Testis (tissue), 3 donors: Measurements from ENCODE around the gene ZMIZ1. TPM values are rescaled to one million over a fixed set of nuclear protein-coding genes. Genes with fewer than 3 reads are reported as not detected.

Source experiments
- DNase-seq: peaks from one replicate; pipeline ENCODE4 v3.0.0-alpha.2; 2019
- H3K27ac ChIP-seq, 2 donors: fragments of 200-600 bp; sonication (generic); one replicate each; pipeline ENCODE4 v1.5.1; 2019
- H3K27me3 ChIP-seq: fragments of 200-600 bp; sonication (generic); one replicate; pipeline ENCODE4 v1.5.1; 2019
- H3K36me3 ChIP-seq: fragments of 200-600 bp; sonication (generic); one replicate; pipeline ENCODE4 v1.5.1; 2017; ENCODE audit warnings: low read depth; ENCODE audit errors: missing control alignments
- H3K4me1 ChIP-seq: fragments of 200-600 bp; sonication (generic); one replicate; pipeline ENCODE4 v1.5.1; 2019
- H3K4me3 ChIP-seq, 2 donors: fragments of 200-600 bp; sonication (generic); one replicate each; pipeline ENCODE4 v1.5.1; 2017 to 2019
- H3K9me3 ChIP-seq: fragments of 200-600 bp; sonication (generic); one replicate; pipeline ENCODE4 v1.5.1; 2017
- CTCF ChIP-seq, 3 experiments: fragments of 450-650 bp in 2 of 3; fragments of 200-600 bp in 1 of 3; sonication (generic) in 1 of 3; IDR thresholded peaks; one replicate each; pipeline ENCODE4 v1.5.1; 2016 to 2019; ENCODE audit warnings: antibody characterized with exemption in 3 of 3, mild to moderate bottlenecking in 2 of 3, moderate library complexity in 1 of 3
- POLR2A ChIP-seq: fragments of 450-650 bp; IDR thresholded peaks from one replicate; pipeline ENCODE4 v1.6.1; 2017; ENCODE audit warnings: antibody characterized with exemption, mild to moderate bottlenecking, moderate library complexity
- WGBS, 2 donors: methylation state at CpG; one replicate each; pipeline ENCODE4 v1.1.5; 2018; 5-methylcytosine and 5-hydroxymethylcytosine counted together
- intact Hi-C: fragments of 100-400 bp; cut with DNase I; formaldehyde crosslinking; loops from one replicate; pipeline ENCODE4 v1.15.1; 2023; ENCODE audit warnings: low total_unique reads
- polyA plus RNA-seq: library from polyadenylated mRNA; stranded (reverse); fragments of 350-450 nt; fragmentation: Illumina TruSeq; extraction: RNeasy Lipid Tissue Mini Kit (QIAGEN cat#74804); gene quantifications from one replicate; pipeline ENCODE4 v1.2.3, GENCODE V29; 2014; ENCODE audit warnings: low read depth, low replicate concordance; ENCODE audit not compliant: insufficient read depth
- total RNA-seq, 2 donors: library from RNA; depleted of rRNA; stranded (reverse); fragments of >200 nt; gene quantifications; one replicate each; pipeline ENCODE4 v1.2.3, GENCODE V29; 2016

Gene ZMIZ1
- total and polyA plus RNA-seq, 3 donors from 2014 or later = 15.2 to 22.0 (median 18.8) TPM

GRCh38 chr10:79082631-79083596 lies 14.1 kb downstream of the ZMIZ1 start:
- H3K9me3 ChIP-seq = no peaks in the 10 kb centered on the region
- peaks cover 42% of the 10 kb centered on the region for H3K4me1 ChIP-seq
- no peak for DNase-seq
- TF ChIP-seq POLR2A = no peak
- TF ChIP-seq CTCF (IDR thresholded peaks at IDR 0.05) = no peak
- intact Hi-C loops = no loop called here
- H3K4me3 ChIP-seq = no peak overlapping the region
- H3K36me3 ChIP-seq = no peaks in the 10 kb centered on the region
- no peaks in the 10 kb centered on the region for H3K27me3 ChIP-seq
- 75 to 76% methylated on average over 7 to 8 of the region's 8 CpGs for WGBS, 2 donors
- peak overlapping the region in 1 of 2 donors; percentile 53 for H3K27ac ChIP-seq

DNA sequence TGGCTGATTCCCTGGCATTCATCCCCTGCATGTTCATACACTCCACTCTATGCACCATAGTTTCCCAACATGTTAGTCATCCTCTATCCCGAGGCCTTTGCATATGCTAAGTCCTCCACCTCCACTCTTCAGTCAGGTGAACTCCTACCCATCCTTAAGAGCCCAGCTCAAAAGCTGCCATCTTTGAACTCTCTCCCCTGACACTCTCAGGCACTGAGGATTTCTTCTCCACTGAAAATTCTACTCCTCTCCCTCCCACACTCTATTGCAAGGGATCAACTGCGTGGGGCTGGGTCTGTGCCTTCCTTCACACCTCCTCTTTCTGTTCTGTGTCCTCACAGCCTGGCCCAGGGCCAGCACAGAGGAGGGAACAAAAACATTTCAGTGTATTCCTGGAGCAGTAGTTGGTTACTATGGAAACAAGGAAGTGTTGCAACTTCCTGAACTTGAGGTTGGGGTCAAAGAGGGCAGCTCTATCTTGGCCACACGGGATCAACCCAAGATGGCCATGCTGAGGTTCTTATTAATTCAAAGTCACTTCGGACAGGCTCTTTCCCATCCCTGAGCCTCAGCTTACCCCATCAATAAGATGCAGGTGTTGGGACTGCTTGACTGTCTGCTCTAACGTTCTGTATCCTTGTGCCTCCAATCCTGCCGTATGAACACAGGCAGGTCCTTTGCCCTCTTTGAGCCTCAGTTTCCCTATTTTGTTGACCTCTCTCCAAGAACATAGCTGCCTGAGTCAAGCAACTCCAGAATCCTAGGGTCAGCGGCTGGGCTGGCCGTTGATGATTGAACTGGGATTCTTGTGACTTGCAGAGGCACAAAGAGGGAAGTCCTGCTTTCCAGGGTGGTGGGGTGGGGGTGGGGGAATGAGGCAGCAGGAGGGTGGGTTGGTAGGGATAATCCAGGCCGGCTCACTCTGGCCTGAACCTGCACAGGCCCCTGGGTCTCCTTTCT lies 15.5 kb downstream of the ZMIZ1 start:
- no peaks in the 10 kb centered on the region for H3K9me3 ChIP-seq
- peak overlapping the region in 1 of 2 donors; percentile 53 for H3K27ac ChIP-seq
- H3K36me3 ChIP-seq = no peaks in the 10 kb centered on the region
- intact Hi-C loops = no loop called here
- no peak overlapping the region for H3K4me3 ChIP-seq
- WGBS, 2 donors = 48 to 53% methylated on average over 8 to 9 of the region's 9 CpGs
- H3K4me1 ChIP-seq = peaks cover 37% of the 10 kb centered on the region
- TF ChIP-seq CTCF (IDR thresholded peaks at IDR 0.05) = no peak
- no peak for TF ChIP-seq POLR2A
- peak; percentile 82 for DNase-seq
- no peaks in the 10 kb centered on the region for H3K27me3 ChIP-seq

DNA sequence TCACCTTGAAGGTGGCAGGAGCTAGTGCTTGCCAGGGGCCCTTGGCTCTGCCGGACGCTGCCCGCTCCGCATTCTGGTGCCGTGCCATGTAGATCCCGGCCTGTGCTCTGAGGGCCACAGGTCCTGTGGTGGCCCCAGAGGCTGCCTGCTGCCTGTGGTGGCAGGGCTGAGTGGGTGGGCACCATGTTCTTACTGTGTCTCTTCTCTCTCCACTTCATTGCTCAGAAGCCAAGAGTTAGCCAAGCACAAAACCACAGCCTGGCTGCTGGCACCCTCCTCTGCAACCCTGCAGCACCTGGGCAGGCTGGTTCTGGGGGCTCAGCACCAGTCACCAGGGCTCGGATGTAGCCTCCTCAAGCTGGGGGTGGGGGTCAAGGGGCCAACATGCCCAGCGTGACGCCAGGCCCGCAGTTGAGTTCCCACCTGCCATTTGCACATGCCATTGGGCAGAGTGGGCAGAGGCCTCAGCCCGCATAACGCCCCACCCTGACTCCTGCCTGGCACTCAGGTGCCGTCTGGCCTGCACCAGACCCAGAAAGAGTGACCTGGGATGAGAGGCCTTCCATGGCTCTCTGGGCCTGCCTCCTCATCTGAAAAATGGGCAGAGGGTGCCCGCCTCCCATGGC lies 16.3 kb downstream of the ZMIZ1 start:
- 90% methylated on average over 14 of the region's 14 CpGs; no CpG with 5 or more reads in 1 of the 2 donors for WGBS, 2 donors
- Histone ChIP-seq H3K27ac (no peak overlapping the region), H3K4me1 (peaks cover 31% of the 10 kb centered on the region), H3K4me3 (no peak overlapping the region), H3K27me3 (no peaks in the 10 kb centered on the region), H3K36me3 (no peaks in the 10 kb centered on the region), H3K9me3 (no peaks in the 10 kb centered on the region)
- intact Hi-C loops = no loop called here
- TF ChIP-seq CTCF (IDR thresholded peaks at IDR 0.05) (no peak), POLR2A (no peak)
- DNase-seq = no peak

GRCh38 chr10:79086822-79087221 lies 18.1 kb downstream of the ZMIZ1 start:
- DNase-seq = no peak
- Histone ChIP-seq H3K27me3 (no peaks in the 10 kb centered on the region), H3K9me3 (no peaks in the 10 kb centered on the region), H3K4me1 (peaks cover 37% of the 10 kb centered on the region), H3K4me3 (no peak overlapping the region), H3K36me3 (no peaks in the 10 kb centered on the region), H3K27ac (no peak overlapping the region)
- TF ChIP-seq CTCF (IDR thresholded peaks at IDR 0.05) (no peak), POLR2A (no peak)
- 95 to 100% methylated on average over 2 of the region's 2 CpGs for WGBS, 2 donors
- intact Hi-C loops = no loop called here
